ENCODE data around the gene PPIL6. TPM values are rescaled to one million over a fixed set of nuclear protein-coding genes. Genes with fewer than 3 reads are reported as not detected.

The PPIL6 gene
- total and polyA plus RNA-seq, 2 donors (not counting 1 experiment from before 2014, with no cell fraction given): 0.85 to 1.8 TPM

GRCh38 chr6:109340811-109341210 is 99.6 kb downstream of the PPIL6 start:
- 100% methylated on average over 3 of the region's 4 CpGs for WGBS (ENCODE audit: insufficient coverage)
- Histone ChIP-seq H3K4me3 (ENCODE audit: control extremely low read depth in 1 of 5, extremely low read depth in 1 of 5, insufficient read depth in 1 of 5, low read depth in 2 of 5, low read length in 4 of 5) (no peak overlapping the region), H3K79me2 (ENCODE audit: control insufficient read depth, insufficient read depth, low read length) (no peaks in the 10 kb centered on the region), H3K9ac (ENCODE audit: low read length) (no peak overlapping the region), H4K20me1 (ENCODE audit: control insufficient read depth, insufficient read depth, low read length, poor library complexity, severe bottlenecking) (no peaks in the 10 kb centered on the region), H3K36me3 (replicated peaks in 1 of 2; ENCODE audit: control extremely low read depth in 1 of 2, control insufficient read depth in 1 of 2, extremely low read depth in 1 of 2, insufficient read depth in 2 of 2, low read length in 1 of 2) (no peaks in the 10 kb centered on the region), H3K27me3 (replicated peaks in 1 of 4; ENCODE audit: control extremely low read depth in 1 of 4, control insufficient read depth in 3 of 4, insufficient read depth in 4 of 4, low read length in 3 of 4) (no peaks in the 10 kb centered on the region), H3K27ac (ENCODE audit: low read length in 2 of 2) (no peak overlapping the region), H3K4me2 (replicated peaks; ENCODE audit: low read depth, low read length, poor library complexity, severe bottlenecking) (no peak overlapping the region), H3K4me1 (ENCODE audit: control insufficient read depth in 2 of 2, insufficient read depth in 2 of 2, low read length in 2 of 2) (no peaks in the 10 kb centered on the region), H3K9me3 (ENCODE audit: control extremely low read depth in 1 of 3, control insufficient read depth in 2 of 3, insufficient read depth in 1 of 3, low read length in 2 of 3) (no peaks in the 10 kb centered on the region), H2AFZ (ENCODE audit: insufficient read depth, low read depth, low read length, poor library complexity, severe bottlenecking) (no peak overlapping the region)
- no peaks in the 10 kb centered on the region for H3K4me1 Mint-ChIP-seq
- TF ChIP-seq, protein P1, sequence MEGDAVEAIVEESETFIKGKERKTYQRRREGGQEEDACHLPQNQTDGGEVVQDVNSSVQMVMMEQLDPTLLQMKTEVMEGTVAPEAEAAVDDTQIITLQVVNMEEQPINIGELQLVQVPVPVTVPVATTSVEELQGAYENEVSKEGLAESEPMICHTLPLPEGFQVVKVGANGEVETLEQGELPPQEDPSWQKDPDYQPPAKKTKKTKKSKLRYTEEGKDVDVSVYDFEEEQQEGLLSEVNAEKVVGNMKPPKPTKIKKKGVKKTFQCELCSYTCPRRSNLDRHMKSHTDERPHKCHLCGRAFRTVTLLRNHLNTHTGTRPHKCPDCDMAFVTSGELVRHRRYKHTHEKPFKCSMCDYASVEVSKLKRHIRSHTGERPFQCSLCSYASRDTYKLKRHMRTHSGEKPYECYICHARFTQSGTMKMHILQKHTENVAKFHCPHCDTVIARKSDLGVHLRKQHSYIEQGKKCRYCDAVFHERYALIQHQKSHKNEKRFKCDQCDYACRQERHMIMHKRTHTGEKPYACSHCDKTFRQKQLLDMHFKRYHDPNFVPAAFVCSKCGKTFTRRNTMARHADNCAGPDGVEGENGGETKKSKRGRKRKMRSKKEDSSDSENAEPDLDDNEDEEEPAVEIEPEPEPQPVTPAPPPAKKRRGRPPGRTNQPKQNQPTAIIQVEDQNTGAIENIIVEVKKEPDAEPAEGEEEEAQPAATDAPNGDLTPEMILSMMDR (IDR thresholded peaks at IDR 0.05): no peak
- no peak for TF ChIP-seq EZH2 (IDR thresholded peaks at IDR 0.05; ENCODE audit: borderline replicate concordance, insufficient read depth, low read depth, low read length, poor library complexity, severe bottlenecking)
- ChIA-PET POLR2A (no interaction called here), CTCF (no interaction called here)
- DNase-seq (no peak), ATAC-seq (ENCODE audit: low read depth) (no peak)
- no peak overlapping the region for H3K27ac Mint-ChIP-seq
- intact Hi-C loops (cut with micrococcal nuclease): no loop called here
- H3K4me3 Mint-ChIP-seq: no peak overlapping the region
- H3K9me3 Mint-ChIP-seq (ENCODE audit: insufficient read depth): no peaks in the 10 kb centered on the region
- H3K27me3 Mint-ChIP-seq: no peaks in the 10 kb centered on the region

Other genes with a start within 250 kb of the PPIL6 start
- 170 and 184 TPM in 2 replicates for gene CD164, start 58.2 kb downstream of the PPIL6 start, total RNA-seq
- gene CD164, start 58.2 kb downstream of the PPIL6 start, polyA plus RNA-seq: 63.4 and 108 TPM in 2 replicates
- 35.7 and 36.4 TPM in 2 replicates for gene SMPD2, start 96 bp upstream of the PPIL6 start, total RNA-seq
- 43.9 and 44.9 TPM in 2 replicates for gene SMPD2, start 96 bp upstream of the PPIL6 start, polyA plus RNA-seq
- gene MICAL1, start 15.1 kb upstream of the PPIL6 start, total RNA-seq: 202 TPM in 2 replicates
- gene MICAL1, start 15.1 kb upstream of the PPIL6 start, polyA plus RNA-seq: 319 and 400 TPM in 2 replicates
- 31.4 and 32.9 TPM in 2 replicates for gene ZBTB24, start 42.6 kb upstream of the PPIL6 start, total RNA-seq
- 10.6 and 12.5 TPM in 2 replicates for gene ZBTB24, start 42.6 kb upstream of the PPIL6 start, polyA plus RNA-seq